ENCODE results near the gene SCLT1.

Gene SCLT1

DNA sequence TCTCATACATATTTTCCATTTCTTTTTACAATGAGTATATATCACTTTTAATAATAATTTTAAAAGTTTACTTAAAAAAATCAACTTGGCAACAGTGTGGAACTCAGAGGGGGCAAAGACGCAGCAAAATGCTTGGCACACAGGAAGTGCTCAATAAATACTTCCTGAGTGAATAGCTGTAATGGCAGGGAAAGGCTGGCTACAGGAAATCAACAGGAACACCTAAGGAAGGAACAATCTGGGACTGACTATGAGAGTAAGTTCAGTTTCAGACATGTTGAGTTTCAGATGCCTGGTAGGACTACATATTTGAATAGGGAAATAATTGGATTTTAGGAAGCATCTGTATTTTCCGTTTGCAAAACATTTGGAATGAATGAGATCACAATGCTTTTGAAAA, 137.6 kb downstream of the SCLT1 start:
- DNase-seq, result no peak

DNA sequence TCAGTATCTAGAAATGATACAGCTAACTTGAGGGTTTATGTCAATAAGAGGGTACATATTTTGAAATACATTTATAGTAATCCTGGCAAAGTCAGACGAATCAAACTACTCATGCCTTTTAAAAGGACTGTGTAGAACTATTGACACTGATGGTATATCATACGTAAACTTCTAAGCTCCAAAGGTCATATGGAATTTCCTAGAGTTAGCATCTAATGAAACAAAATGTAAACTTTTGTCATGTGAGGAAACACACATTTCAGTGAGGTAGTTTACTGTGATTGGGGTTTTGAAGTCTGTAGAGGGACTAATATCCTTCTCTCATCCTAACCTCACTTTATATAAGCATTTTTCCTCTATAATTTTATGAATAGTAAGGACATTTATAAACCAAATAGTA, 138.4 kb downstream of the SCLT1 start:
- no peak for DNase-seq

DNA sequence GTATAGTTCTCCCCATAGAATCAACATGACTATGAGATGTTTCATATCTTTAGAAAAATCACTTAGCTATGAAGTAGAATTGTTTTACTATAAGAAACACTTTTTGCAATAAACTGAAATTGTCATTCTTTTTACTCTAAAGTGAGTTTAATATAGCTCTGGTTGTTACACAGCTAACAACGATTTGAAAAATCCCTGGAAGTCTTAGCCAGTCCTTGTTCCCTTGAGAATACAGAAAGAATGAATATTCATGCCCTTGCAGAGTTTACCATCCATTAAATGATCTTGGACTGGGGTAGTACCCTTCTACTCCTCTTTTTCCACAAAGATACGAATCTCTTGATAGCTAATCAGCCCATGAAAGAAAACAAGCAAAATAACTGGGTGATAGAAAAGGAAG, 142.0 kb downstream of the SCLT1 start:
- DNase-seq, result no peak

- no peak for DNase-seq
Observed at GRCh38 chr4:128950796-128951195, 142.5 kb downstream of the SCLT1 start.

GRCh38 chr4:128946916-128947315, 146.4 kb downstream of the SCLT1 start:
- no peak for DNase-seq

GRCh38 chr4:128942607-128943006, 150.7 kb downstream of the SCLT1 start:
- DNase-seq, result no peak

DNA sequence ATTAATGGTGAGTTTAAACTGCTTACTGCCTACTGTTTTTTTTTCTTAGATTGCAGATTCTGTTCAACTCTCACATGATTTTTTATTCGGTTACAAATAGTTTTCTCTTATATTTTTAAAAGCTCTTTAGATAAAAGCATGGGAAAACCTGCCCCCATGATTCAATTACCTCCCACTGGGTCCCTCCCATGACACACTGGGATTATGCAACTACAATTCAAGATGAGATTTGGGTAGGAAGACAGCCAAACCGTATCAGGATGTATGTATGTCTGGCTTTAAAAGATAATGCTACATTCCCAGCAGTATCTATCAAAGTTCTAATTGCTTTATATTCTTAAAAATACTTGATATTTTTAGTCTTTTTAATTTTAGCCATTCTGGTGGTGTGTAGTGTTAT, 152.4 kb downstream of the SCLT1 start:
- no peak for DNase-seq

DNA sequence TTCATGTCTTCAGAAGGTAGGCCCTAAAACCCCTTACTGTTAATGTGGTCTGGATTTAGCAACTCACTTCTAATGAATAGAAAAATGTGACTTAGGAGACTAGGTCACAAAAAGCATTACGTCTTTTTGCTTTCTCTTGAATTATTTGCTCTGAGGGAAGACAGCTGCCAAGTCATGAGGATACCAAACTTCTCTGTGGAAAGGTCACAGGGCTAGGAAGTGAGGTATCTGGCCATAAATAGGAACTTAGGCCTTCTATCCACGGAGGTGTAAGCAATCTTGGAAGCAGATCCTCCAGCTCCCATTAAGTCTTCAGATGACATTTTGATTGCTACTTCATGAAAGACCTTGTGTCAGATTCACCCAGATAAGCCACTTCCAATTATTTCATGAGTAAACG, 163.3 kb downstream of the SCLT1 start:
- no peak for DNase-seq

DNA sequence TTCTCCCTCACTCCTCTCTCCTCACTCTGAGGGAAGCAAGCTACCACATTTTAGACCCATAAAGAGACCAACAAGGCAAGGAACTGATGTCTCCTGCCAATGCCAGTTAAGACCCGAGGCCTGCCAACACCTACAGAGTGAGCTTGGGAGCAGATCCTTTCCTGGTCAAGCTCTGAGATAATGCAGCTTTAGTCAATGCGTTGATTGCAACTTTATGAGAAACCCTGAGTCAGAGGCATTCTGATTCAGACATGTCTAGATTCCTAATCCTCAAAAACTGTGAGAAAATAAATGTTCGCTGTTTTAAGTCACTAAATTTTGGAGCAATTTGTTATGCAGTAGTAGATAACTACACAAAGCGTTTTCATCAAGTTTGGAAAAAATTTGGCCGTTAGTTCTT, 168.4 kb downstream of the SCLT1 start:
- DNase-seq, result no peak

GRCh38 chr4:128921954-128922353, 171.4 kb downstream of the SCLT1 start:
- no peak for DNase-seq

- peak in 1 of 2 donors; percentile 20 for DNase-seq
Observed at GRCh38 chr4:128917781-128918180, 175.6 kb downstream of the SCLT1 start.

DNA sequence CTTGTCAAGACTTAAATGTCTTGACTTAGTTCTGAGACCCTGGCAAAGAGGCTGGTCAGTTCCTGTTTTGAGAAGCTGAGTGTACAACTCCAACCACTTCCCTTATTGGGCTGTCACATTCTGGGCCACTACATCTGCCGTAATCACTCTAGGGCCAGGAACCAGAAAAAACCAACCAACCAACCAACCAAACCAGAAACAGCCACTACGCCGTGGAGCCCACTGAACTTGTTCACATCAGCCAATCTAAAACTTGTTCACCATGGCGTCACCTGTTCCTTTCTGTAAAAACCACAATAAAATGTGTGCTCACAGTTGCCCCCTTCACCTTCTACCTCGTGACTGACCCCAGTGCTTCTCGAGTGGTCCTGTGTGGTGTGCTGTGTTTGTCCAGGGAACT, 176.5 kb downstream of the SCLT1 start:
- peak; percentile 25 to 66 for DNase-seq

DNA sequence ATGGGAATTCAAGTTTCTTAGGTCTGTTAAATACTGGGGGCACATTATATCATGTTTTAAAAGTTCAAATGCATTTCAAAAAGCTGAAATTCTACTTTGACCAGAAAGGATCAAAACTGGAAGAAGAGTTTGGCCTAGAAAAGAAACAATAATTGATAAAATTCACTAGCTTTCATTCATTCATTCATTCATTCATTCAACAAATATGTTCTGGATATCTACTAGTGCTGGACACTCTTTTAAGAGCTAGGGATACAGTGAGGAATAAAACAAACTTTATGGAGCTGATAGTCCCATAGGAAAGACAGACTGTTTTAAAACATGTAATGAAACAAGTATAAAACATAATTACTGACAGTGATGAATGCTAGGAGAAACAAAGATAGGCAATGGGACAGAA, 177.8 kb downstream of the SCLT1 start:
- DNase-seq, result no peak

DNA sequence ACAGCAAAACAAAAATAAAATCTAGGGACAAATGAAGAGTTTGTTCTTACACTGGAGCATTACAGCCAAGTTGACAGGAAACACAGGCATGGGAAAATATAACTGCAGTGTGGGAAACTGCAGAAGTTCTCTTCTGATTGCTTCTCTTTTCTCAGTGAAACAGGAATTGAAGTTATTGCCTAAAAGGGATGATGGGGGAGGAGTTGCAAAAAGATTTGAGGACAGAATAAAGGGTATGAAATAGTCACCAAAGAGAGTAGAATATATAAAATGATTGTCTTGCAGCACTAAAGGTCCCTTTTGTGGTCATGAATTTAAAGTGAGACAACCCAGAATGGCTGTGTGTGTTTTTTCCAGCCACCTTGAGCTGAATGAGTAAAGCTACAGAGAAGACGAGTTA, 180.1 kb downstream of the SCLT1 start:
- DNase-seq, result no peak

DNA sequence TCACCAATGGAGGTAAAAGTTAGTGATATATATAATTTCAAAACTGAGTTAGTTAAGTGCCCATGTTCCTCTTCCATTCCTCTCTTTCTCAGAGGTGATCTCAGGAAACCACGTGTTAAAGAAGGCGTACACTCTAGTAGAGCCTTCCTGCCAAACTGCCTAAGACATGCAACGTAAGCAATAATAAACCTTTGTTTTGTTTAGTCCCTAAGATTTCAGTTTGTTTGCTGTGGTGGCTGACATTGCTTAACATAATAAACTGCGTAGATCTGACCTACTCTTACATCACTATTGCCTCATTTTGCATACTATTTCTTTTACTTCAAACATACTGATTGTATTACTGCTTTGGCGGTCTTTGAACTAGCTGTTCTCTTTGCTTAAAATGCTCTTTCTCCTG, 184.6 kb downstream of the SCLT1 start:
- no peak for DNase-seq

GRCh38 chr4:128907981-128908380, 185.4 kb downstream of the SCLT1 start:
- no peak for DNase-seq

DNA sequence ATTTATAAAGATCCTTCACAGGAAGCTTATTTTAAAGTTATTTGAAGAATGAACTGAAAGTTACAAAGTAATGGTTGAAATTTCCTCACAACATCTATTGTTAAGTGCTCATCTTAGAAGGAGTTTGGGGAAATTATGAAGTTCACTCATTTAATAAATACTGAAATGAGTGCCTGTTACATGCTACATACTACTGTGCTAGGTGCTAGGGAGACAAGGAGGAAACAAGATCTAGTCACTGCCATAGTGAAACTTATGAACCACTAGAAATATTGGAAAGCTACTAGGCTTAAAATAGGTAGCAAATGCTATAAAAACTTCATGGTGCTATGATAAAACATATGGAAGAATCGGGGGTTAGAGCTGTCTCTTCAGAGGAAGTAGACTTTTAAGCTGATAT, 186.8 kb downstream of the SCLT1 start:
- no peak for DNase-seq

DNA sequence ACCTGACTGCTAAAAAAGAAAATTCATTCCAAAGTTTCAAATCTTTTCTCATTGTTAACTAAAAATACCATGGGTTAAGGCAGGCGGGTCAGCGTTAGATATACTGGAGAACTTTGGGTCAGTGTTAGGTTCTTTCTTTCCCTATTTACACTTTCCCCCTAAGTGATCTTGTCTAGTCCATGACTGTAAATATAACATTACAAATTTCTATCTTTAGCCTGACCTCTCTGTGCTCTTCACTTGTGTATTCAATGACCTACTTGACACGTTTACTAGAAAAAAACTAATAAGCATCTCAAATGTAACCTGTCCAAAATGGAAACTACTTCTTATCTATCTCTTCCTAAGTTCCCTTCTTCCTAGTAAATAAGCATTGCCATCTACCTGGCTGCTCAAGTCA, 188.5 kb downstream of the SCLT1 start:
- no peak for DNase-seq

- no peak for DNase-seq
Observed at GRCh38 chr4:128880662-128881061, 212.7 kb downstream of the SCLT1 start.

DNA sequence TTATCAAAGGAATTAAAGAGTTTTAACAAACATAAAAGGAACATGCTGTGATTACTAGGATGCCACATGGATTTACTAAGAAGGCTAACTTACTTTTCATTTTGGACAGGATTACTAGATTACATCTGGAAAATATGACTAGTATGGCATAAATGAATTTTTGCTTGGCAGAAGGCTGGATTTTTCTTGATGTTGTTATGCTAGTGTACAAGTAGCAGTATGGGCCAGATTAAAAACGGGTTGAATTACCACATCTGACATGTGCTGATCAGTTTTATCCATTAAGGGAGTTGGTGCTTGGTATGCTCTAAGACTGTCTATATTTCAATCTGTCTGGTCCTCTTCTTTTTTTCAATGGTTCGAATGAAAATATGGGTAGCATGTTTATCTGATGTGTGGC, 213.4 kb downstream of the SCLT1 start:
- DNase-seq, result no peak

- no peak for DNase-seq
Observed at GRCh38 chr4:128879283-128879682, 214.1 kb downstream of the SCLT1 start.

DNA sequence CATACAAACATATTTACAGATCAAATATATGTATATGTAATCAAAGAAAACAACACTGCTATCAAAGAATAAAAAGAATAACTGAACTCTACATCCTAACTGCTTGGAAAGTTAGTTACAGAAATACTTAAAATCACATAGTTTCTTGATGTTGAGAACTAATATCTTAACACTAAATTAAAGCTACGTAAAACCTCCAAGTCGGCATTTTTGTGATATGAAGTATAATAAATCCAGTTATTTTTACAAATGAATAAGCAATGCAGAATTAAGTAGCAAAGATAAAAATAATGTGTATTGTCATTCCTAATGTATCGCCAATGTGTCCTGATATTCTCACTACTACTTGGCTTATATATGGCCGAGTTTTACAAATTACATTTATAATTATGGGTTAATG, 215.4 kb downstream of the SCLT1 start:
- no peak for DNase-seq

- no peak for DNase-seq
Observed at GRCh38 chr4:128876200-128876599, 217.1 kb downstream of the SCLT1 start.

DNA sequence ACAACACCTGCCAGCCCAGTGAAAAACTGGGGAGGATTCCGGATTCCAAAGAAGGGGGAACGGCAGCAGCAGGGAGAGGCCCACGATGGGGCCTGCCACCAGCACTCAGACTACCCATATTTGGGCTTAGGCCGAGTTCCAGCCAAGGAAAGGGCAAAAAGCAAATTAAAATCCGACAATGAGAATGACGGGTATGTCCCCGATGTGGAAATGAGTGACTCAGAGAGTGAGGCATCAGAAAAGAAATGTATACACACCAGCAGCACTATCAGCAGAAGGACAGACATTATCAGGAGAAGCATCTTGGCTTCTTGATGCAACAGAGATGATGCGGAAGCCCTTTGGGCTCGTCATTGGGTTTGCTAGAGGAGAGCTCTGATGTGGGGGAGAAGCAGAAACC, 221.4 kb downstream of the SCLT1 start:
- DNase-seq, result no peak

GRCh38 chr4:128869776-128870509, 223.4 kb downstream of the SCLT1 start:
- no peak for DNase-seq

GRCh38 chr4:128868758-128869157, 224.6 kb downstream of the SCLT1 start:
- no peak for DNase-seq

All from CD4-positive, alpha-beta T cell treated with Interleukin-1 beta for 1 hour (primary cell).